ENCODE data around the gene TMEM131L.
"Not testable (repeated sequence)": the region's sequence is repeated elsewhere in the genome, so short reads cannot be mapped to it uniquely, and the experiment has no call there.

Gene TMEM131L

GRCh38 chr4:153595894-153596601 is 129.9 kb downstream of the TMEM131L start:
- H3K4me3 ChIP-seq (ENCODE audit: low read depth, low read length): no peak overlapping the region
- no peak for TF ChIP-seq CTCF (IDR thresholded peaks at IDR 0.05; ENCODE audit: low read depth, low read length)

- no peak for TF ChIP-seq CTCF (IDR thresholded peaks at IDR 0.05; ENCODE audit: low read depth, low read length)
- no peak overlapping the region for H3K4me3 ChIP-seq (ENCODE audit: low read depth, low read length)
Measured at GRCh38 chr4:153602758-153603157, 136.6 kb downstream of the TMEM131L start.

GRCh38 chr4:153603258-153603657 is 137.1 kb downstream of the TMEM131L start:
- no peak for TF ChIP-seq CTCF (IDR thresholded peaks at IDR 0.05; ENCODE audit: low read depth, low read length)

GRCh38 chr4:153603835-153604234 is 137.7 kb downstream of the TMEM131L start:
- TF ChIP-seq CTCF (IDR thresholded peaks at IDR 0.05; ENCODE audit: low read depth, low read length): no peak
- H3K4me3 ChIP-seq (ENCODE audit: low read depth, low read length): no peak overlapping the region

More at GRCh38 chr4:153603258-153603657, 137.1 kb downstream of the TMEM131L start:
- H3K4me3 ChIP-seq (ENCODE audit: low read depth, low read length): no peak overlapping the region

- H3K4me3 ChIP-seq (ENCODE audit: low read depth, low read length): not testable (repeated sequence)
Measured at GRCh38 chr4:153609070-153609469, 142.9 kb downstream of the TMEM131L start.

GRCh38 chr4:153610623-153611376 is 144.6 kb downstream of the TMEM131L start:
- no peak for TF ChIP-seq CTCF (IDR thresholded peaks at IDR 0.05; ENCODE audit: low read depth, low read length)
- no peak overlapping the region for H3K4me3 ChIP-seq (ENCODE audit: low read depth, low read length)

- no peak overlapping the region for H3K4me3 ChIP-seq (ENCODE audit: low read depth, low read length)
- TF ChIP-seq CTCF (IDR thresholded peaks at IDR 0.05; ENCODE audit: low read depth, low read length): no peak
Measured at GRCh38 chr4:153611679-153612078, 145.5 kb downstream of the TMEM131L start.
